K562 (cell line): ENCODE results near the gene ZNRF1. TPM values are rescaled to one million over a fixed set of nuclear protein-coding genes. Genes with fewer than 3 reads are reported as not detected.

Experiments
- AFF1 ChIP-seq, 2 experiments: fragments of 450-650 bp; IDR thresholded peaks; 2 replicates each; pipeline ENCODE4 v1.6.1; 2018; ENCODE audit warnings: mild to moderate bottlenecking in 2 of 2, low read depth in 1 of 2; ENCODE audit not compliant: partially characterized antibody in 2 of 2
- CCNT2 ChIP-seq: IDR thresholded peaks from 2 replicates; pipeline ENCODE4 v1.6.1; 2011; ENCODE audit warnings: borderline replicate concordance, low read depth, mild to moderate bottlenecking, moderate library complexity, mixed read lengths, low read length; ENCODE audit not compliant: insufficient read length; ENCODE audit errors: extremely low read depth
- CHD4 ChIP-seq: fragments of 200-600 bp; sonication (generic); IDR thresholded peaks from 3 replicates; pipeline ENCODE4 v1.6.1; 2012; ENCODE audit warnings: low read depth, mild to moderate bottlenecking, mixed read lengths, low read length, inconsistent platforms; ENCODE audit not compliant: insufficient read depth, insufficient replicate concordance, poor library complexity, severe bottlenecking
- EP400 ChIP-seq: fragments of 450-650 bp; IDR thresholded peaks from 2 replicates; pipeline ENCODE4 v1.6.1; 2017; ENCODE audit warnings: antibody characterized with exemption, mild to moderate bottlenecking, moderate library complexity
- FOXA3 ChIP-seq, 2 experiments: fragments of 450-650 bp in 1 of 2; sonication (generic) in 1 of 2; formaldehyde crosslinking; IDR thresholded peaks in 1 of 2; conservative IDR thresholded peaks in 1 of 2; 2 replicates each; pipeline versions ENCODE4 v1.4.0 to v1.8.0; 2020 to 2022; ENCODE audit warnings: mild to moderate bottlenecking in 2 of 2, missing genetic modification reagents in 1 of 2
- MBD2 ChIP-seq: sonication (generic); IDR thresholded peaks from 2 replicates; pipeline ENCODE4 v1.6.1; 2016; ENCODE audit warnings: low read depth, borderline replicate concordance
- MXD1 ChIP-seq: fragments of 250-450 bp; sonication (Bioruptor Pico); IDR thresholded peaks from 2 replicates; pipeline ENCODE4 v1.8.0; 2021; ENCODE audit warnings: borderline replicate concordance, mild to moderate bottlenecking, moderate library complexity; ENCODE audit not compliant: poor library complexity, severe bottlenecking
- NFIC ChIP-seq: fragments of 450-650 bp; IDR thresholded peaks from 2 replicates; pipeline ENCODE4 v1.6.1; 2017; ENCODE audit warnings: mild to moderate bottlenecking, inconsistent platforms
- NR0B1 ChIP-seq: fragments of 450-650 bp; IDR thresholded peaks from one replicate; pipeline ENCODE4 v1.6.1; 2018; ENCODE audit warnings: mild to moderate bottlenecking, moderate library complexity; ENCODE audit not compliant: partially characterized antibody
- RERE ChIP-seq: sonication (generic); formaldehyde crosslinking; IDR thresholded peaks from 2 replicates; pipeline ENCODE4 v1.8.0; 2023; ENCODE audit warnings: missing genetic modification reagents, mild to moderate bottlenecking, borderline replicate concordance
- SMARCA4 ChIP-seq: fragments of 450-650 bp; IDR thresholded peaks from 2 replicates; pipeline ENCODE4 v1.6.1; 2016
- TEAD1 ChIP-seq, 2 experiments: fragments of 450-650 bp in 1 of 2; sonication (generic) in 1 of 2; formaldehyde crosslinking; IDR thresholded peaks; 2 replicates each; pipeline versions ENCODE4 v1.4.0 to v1.8.0; 2020 to 2022; ENCODE audit warnings: mild to moderate bottlenecking in 2 of 2, missing genetic modification reagents in 1 of 2
- ZNF146 ChIP-seq: IDR thresholded peaks from one replicate; pipeline ENCODE4 v1.6.1; 2018; ENCODE audit warnings: missing compliant biosample characterization; ENCODE audit not compliant: unreplicated experiment
- ZNF239 ChIP-seq: fragments of 250-450 bp; sonication (Bioruptor Pico); IDR thresholded peaks from 2 replicates; pipeline ENCODE4 v1.4.0; 2020; ENCODE audit warnings: mild to moderate bottlenecking
- ZNF316 ChIP-seq: fragments of 450-650 bp; IDR thresholded peaks from 2 replicates; pipeline ENCODE4 v1.6.1; 2016
- polyA plus RNA-seq, 8 experiments: library from polyadenylated mRNA; depleted of rRNA in 4 of 8; stranded (reverse) in 5 of 8; unstranded in 3 of 8; fragments of >200 nt; fragmentation: Nextera tagmentation in 2 of 8; fragmentation: Illumina TruSeq in 1 of 8; extraction: Ambion mirVana in 2 of 8; extraction: Trizol in 1 of 8; gene quantifications; 2 replicates each; pipeline versions ENCODE4 v1.2.1 to v1.2.3, GENCODE V29; 2011 to 2014; ENCODE audit warnings: inconsistent platforms in 1 of 8, missing spikeins in 1 of 8
- total RNA-seq, 7 experiments: library from RNA; depleted of rRNA in 6 of 7; stranded (reverse); fragments of >200 nt in 6 of 7; fragmentation: Illumina TruSeq in 2 of 7; extraction: Trizol in 2 of 7; gene quantifications; 2 replicates each; pipeline versions ENCODE4 v1.2.1 to v1.2.3, GENCODE V29; 2011 to 2021; ENCODE audit warnings: low replicate concordance in 1 of 7

Gene ZNRF1
- total and polyA plus RNA-seq, 9 of the 15 experiments (the other 6 are each of a cell fraction or from before 2014, with no cell fraction given): 9.5 to 37.7 (median 20.0) TPM

- TF ChIP-seq RERE (CRISPR knock-in tag) (no peak), TEAD1 (CRISPR knock-in tag; IDR thresholded peaks at IDR 0.05) (no peak), CHD4 (no peak), AFF1 (IDR thresholded peaks at IDR 0.05; ENCODE audit: low read depth in 1 of 2, partially characterized antibody in 2 of 2) (peak; percentile 16 to 78), MBD2 (0 out of 2 replicates have a peak, but pooled peaks have one; percentile 30), EP400 (peak; percentile 51), MXD1 (no peak), ZNF316 (peak; percentile 59), FOXA3 (CRISPR knock-in tag; conservative IDR thresholded peaks at IDR 0.05 in 1 of 2, IDR thresholded peaks at IDR 0.05 in 1 of 2) (peak in 1 of 2 experiments; percentile 43; a peak in 1 of 4 replicates), CCNT2 (peak; percentile 80), SMARCA4 (peak; percentile 100), ZNF239 (0 out of 2 replicates have a peak, but pooled peaks have one; percentile 18), ZNF146 (CRISPR knock-in tag) (no peak), NR0B1 (no peak), NFIC (peak; percentile 92)
These were observed 44.5 kb downstream of the ZNRF1 start (continued) for GRCh38 chr16:75043175-75043895.
